ENCODE data around the gene XRCC6. TPM values are rescaled to one million over a fixed set of nuclear protein-coding genes. Genes with fewer than 3 reads are reported as not detected.

XRCC6 gene
- total and polyA plus RNA-seq, 2 of the 4 experiments (the other 2 are of a cell fraction) = 202 to 401 TPM

DNA sequence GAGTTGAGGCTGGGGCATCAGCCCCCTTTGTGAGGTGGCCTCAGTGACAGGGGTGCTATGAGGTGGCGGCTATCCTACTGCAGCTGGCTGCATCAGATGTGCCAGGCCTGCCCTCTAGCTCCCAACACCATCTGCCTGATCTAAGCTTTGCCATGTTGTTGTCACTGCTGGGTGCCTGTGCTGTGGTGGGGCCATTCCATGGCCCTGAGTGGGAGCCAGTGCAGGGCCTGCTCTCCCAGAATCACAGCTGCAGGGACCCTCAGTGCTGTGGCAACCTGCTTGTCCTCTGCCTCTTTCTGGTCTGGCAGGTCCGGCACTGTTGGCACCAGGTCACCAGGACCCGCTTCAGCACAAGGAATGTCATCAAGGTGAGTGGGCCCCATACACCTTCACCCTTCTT is 69.4 kb downstream of the XRCC6 start:
- H4K5ac ChIP-seq (ENCODE audit: low read depth, low read length) = no peak overlapping the region
- no peak overlapping the region for H2AK9ac ChIP-seq (replicated peaks; ENCODE audit: low read depth, low read length, poor library complexity)
- no peak overlapping the region for H2BK15ac ChIP-seq (ENCODE audit: low read depth, low read length)
- TF ChIP-seq MAFK (IDR thresholded peaks at IDR 0.05; ENCODE audit: low read depth, low read length) (no peak), RAD21 (IDR thresholded peaks at IDR 0.05; ENCODE audit: low read length) (no peak), SMC3 (IDR thresholded peaks at IDR 0.05; ENCODE audit: low read depth, low read length) (no peak), NFE2L2 (IDR thresholded peaks at IDR 0.05; ENCODE audit: low read depth, low read length) (no peak), MAZ (IDR thresholded peaks at IDR 0.05; ENCODE audit: borderline replicate concordance, low read depth, low read length) (no peak), USF2 (IDR thresholded peaks at IDR 0.05; ENCODE audit: low read depth, low read length) (no peak), MXI1 (IDR thresholded peaks at IDR 0.05; ENCODE audit: borderline replicate concordance, low read depth, low read length) (no peak), POLR2A (IDR thresholded peaks at IDR 0.05; ENCODE audit: low read depth, low read length) (no peak), RFX5 (IDR thresholded peaks at IDR 0.05; ENCODE audit: low read depth, low read length) (no peak), CTCF (conservative IDR thresholded peaks at IDR 0.05; ENCODE audit: low read depth, low read length) (no peak), FOS (IDR thresholded peaks at IDR 0.05; ENCODE audit: low read depth, low read length) (no peak), RCOR1 (IDR thresholded peaks at IDR 0.05; ENCODE audit: insufficient replicate concordance, low read length) (no peak), CEBPB (IDR thresholded peaks at IDR 0.05; ENCODE audit: low read depth, low read length) (no peak), ELK1 (IDR thresholded peaks at IDR 0.05; ENCODE audit: borderline replicate concordance, low read depth, low read length) (no peak), BHLHE40 (IDR thresholded peaks at IDR 0.05; ENCODE audit: low read depth, low read length) (no peak), CHD1 (IDR thresholded peaks at IDR 0.05; ENCODE audit: low read depth, low read length) (no peak)
- no peak overlapping the region for H3K27ac ChIP-seq (ENCODE audit: insufficient read depth, low read length)
- H2AFZ ChIP-seq (replicated peaks; ENCODE audit: low read length, poor library complexity) = no peak overlapping the region
- no peaks in the 10 kb centered on the region for H3K27me3 ChIP-seq (ENCODE audit: control insufficient read depth, insufficient read depth, low read length)
- H3K18ac ChIP-seq (ENCODE audit: low read depth, low read length) = no peak overlapping the region
- H2BK120ac ChIP-seq (ENCODE audit: low read depth, low read length) = no peak overlapping the region
- no peak overlapping the region for H3K4ac ChIP-seq (ENCODE audit: low read depth, low read length)
- H4K91ac ChIP-seq (ENCODE audit: insufficient read depth, low read depth, low read length) = no peak overlapping the region
- no peak overlapping the region for H3K14ac ChIP-seq (replicated peaks; ENCODE audit: low read depth, low read length)
- no TSS peak for BruUV-seq (replicated peaks)
- no peak overlapping the region for H2AK5ac ChIP-seq (ENCODE audit: low read depth, low read length)
- peaks cover 4% of the 10 kb centered on the region; the same call in 1 of the 2 replicates for H3K4me1 ChIP-seq (ENCODE audit: control insufficient read depth, insufficient read depth, low read length)
- intact Hi-C loops (cut with micrococcal nuclease) (no loop called here), in situ Hi-C loops (cut with MboI; ENCODE audit: low sequenced_read_pairs) (no loop called here), dilution Hi-C loops (cut with HindIII; ENCODE audit: low sequenced_read_pairs, unreplicated experiment) (no loop called here)
- H3K36me3 ChIP-seq (ENCODE audit: control insufficient read depth, insufficient read depth, low read length) = peaks cover 7% of the 10 kb centered on the region; the same call in 1 of the 2 replicates
- no peak overlapping the region for H3K23ac ChIP-seq (ENCODE audit: low read depth, low read length)
- WGBS, 2 experiments (ENCODE audit: extremely low coverage in 2 of 2, insufficient read length in 1 of 2) = 83% methylated on average over 1 of the region's 3 CpGs; no CpG with 5 or more reads in 1 of the 2 experiments
- ATAC-seq (ENCODE audit: low read depth) (no peak), DNase-seq (no peak)
- no peak overlapping the region for H3K9ac ChIP-seq (ENCODE audit: low read depth, low read length)
- POLR2A ChIA-PET (ENCODE audit: unreplicated experiment) = no interaction called here
- H3K79me1 ChIP-seq (ENCODE audit: low read depth in 1 of 2, low read length in 2 of 2) = peaks cover 0 to 15% of the 10 kb centered on the region in 2 experiments; a peak in 2 of 4 replicates
- H3K9me1 ChIP-seq (ENCODE audit: insufficient read depth, low read length) = no peaks in the 10 kb centered on the region; the same call in 1 of the 2 replicates
- no peak overlapping the region for H3K4me2 ChIP-seq (ENCODE audit: low read depth, low read length)
- no peak overlapping the region for H3K56ac ChIP-seq (ENCODE audit: extremely low read depth, insufficient read depth, low read length)
- peaks cover 7% of the 10 kb centered on the region for H4K20me1 ChIP-seq (ENCODE audit: insufficient read depth, low read length)
- no peak overlapping the region for H4K8ac ChIP-seq (ENCODE audit: low read depth in 2 of 2, low read length in 2 of 2)
- H2BK20ac ChIP-seq (ENCODE audit: low read depth, low read length) = no peak overlapping the region
- H3K4me3 ChIP-seq (ENCODE audit: insufficient read depth, low read depth, low read length) = no peak overlapping the region
- H2BK5ac ChIP-seq (ENCODE audit: low read depth, low read length, poor library complexity, severe bottlenecking) = no peak overlapping the region
- H3K9me3 ChIP-seq (ENCODE audit: control insufficient read depth, insufficient read depth, low read length) = no peaks in the 10 kb centered on the region
- CTCF ChIA-PET = interaction anchor here (0.8 kb wide), 1 partner anchor 156 kb away, joined by 3 read pairs; no protein-coding TSS in a partner anchor
